SKM-1 treated with dmso at 0.1 percent for 144 hours (cell line): ENCODE results near the gene BMP8B.

Experiments
- DNase-seq: peaks from one replicate; lab custom pipeline; 2025; ENCODE audit not compliant: unreplicated experiment; lab: John Stamatoyannopoulos, UW

Gene BMP8B

GRCh38 chr1:39760074-39761008, 28.3 kb downstream of the BMP8B start:
- DNase-seq, result no peak

GRCh38 chr1:39759436-39759726, 29.3 kb downstream of the BMP8B start:
- DNase-seq, result no peak

GRCh38 chr1:39758556-39759435, 29.9 kb downstream of the BMP8B start:
- no peak for DNase-seq

DNA sequence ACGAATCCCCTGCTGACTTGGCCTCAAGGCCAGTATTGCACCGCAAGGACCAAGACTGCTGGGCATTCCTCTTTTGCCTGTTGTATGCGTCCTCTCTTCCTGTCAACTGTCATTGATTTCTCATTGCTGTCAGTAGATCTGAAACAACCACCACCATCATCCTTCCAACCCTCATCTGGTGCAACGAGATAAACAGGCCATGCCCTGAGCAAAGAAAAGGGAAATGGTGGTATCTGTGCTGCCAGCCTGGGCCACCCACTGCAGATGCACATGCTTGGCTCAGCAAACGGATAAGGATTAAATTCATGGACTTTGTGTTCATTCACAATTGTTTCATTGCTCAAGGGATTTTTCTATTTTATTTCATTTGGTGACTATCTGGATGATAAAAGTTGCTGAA, 31.2 kb downstream of the BMP8B start:
- DNase-seq, result no peak

GRCh38 chr1:39755965-39756659, 32.6 kb downstream of the BMP8B start:
- DNase-seq, result no peak

- DNase-seq, result no peak
Measured at GRCh38 chr1:39754906-39755504, 33.7 kb downstream of the BMP8B start.

DNA sequence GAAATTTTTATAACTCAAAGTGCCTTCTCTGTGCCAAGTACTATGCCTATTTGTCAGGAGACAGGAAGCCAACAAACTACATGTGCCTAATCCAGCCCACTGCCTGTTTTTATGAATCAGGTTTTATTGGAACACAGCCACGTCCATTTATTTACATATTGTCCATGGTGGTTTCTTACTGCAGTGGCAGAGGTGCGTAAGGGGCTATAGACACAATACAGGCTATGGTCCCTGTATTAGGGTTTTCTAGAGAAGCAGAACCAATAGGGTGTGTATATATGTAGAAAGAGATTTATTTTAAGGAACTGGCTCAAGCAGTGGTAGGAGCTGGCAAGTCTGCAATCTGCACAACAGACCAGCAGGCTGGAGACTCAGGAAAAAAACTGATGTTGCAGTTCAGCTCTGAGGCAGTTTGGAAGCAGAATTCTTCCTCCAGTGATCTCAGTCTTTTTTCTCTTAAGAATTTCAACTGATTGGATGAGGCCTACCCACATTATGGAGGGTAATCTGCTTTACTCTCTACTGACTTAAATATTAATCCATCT, 34.6 kb downstream of the BMP8B start:
- no peak for DNase-seq

DNA sequence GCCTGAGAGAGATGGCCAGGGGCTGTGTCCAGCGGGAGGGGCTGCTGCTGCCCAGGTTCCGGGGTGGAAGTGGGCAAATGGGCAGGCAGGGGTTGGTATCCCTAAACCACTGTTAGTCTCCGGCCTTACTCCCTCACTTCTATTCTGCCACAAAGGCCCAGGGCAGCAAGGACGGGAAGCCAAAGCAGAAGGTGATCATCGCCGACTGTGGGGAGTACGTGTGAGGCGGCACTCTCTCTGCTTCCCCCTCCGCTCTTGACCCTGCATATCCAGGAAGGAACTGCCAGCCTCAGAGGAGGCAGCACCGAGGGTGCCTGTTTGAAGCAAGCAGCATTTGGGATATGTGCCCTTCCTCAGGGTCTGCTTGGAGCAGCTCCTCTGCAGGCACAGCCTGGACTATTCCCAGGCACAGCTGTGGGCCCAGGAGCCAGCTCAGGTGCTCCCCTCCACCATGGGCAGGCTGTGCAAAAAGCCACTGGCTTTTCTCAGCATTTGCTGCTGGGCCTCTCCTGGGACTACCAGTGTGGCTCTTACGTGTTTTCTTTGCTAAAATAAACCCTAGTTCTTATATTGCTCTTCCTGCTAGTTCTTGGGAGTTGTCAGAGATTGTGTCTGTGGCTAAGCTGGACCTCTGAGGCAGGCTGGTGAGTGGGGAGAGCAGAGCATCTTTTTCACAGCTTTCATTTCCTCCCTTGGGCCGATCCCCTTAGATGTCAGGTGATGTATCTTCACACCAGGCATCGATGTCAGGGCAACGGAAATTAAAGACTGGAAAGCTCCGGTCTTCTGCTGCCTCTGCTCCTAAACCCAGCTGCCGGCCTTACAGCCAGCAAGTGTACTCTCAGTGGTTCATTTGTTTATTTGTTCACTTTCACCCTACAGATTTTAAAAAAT, 35.3 kb downstream of the BMP8B start:
- no peak for DNase-seq

DNA sequence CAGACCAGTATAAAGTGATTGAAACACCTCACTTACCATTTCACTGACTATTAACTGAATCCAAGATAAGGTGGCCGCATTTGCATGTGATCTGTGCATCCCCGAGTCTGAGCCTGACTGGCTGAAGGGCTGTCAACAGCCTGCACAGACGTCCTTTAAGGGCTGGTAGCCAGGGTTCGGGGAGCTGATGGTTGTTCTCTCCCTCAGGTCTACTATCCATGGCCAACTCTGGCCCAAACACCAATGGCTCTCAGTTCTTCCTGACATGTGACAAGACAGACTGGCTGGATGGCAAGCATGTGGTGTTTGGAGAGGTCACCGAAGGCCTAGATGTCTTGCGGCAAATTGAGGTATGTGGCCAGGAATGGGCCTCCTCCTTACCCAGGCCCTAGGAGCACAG, 36.0 kb downstream of the BMP8B start:
- DNase-seq, result no peak

DNA sequence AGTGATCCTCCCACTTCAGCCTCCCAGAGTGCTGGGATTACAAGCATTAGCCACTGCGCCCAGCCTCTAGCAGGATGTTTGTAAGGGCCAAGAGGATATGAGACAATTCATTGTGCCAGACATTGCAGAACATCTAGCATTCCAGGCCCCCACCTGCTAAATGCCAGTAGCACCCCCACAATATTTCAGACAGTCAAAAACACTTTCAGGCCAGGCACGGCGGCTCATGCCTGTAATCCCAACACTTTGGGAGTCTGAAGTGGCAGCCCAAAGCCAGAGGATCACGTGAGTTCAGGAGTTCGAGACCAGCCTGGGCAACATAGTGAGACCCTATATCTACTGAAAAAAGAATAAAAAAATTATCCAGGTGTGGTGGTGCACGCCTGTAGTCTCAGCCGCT, 37.1 kb downstream of the BMP8B start:
- no peak for DNase-seq

DNA sequence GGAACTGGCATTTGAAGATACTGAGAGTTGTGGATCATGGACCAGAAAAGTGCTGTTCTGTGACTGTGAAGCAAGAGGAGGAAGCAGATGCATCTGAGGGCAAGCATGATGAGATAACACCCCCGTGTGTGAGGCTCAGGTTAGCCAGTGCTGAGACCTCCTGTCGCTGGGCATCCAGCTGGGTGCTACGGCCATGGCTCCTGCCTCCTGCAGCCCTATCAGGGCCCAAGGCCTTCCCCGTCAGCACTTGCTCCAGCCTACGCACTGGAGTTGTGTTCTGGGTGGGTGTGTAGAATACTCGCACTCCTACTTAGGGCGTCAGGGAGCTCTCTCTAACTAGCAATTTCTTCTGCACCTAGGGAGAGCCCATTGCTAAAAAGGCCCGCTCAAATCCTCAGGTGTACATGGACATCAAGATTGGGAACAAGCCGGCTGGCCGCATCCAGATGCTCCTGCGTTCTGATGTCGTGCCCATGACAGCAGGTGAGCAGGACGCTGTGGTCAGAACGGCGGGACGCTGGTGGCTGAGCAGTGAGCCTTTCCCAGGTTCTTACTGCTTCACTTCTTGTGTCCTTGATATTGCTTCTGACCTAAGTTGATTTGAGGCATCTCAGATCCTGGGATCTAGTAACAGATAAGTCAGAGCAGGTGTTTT, 43.5 kb downstream of the BMP8B start:
- DNase-seq, result no peak

DNA sequence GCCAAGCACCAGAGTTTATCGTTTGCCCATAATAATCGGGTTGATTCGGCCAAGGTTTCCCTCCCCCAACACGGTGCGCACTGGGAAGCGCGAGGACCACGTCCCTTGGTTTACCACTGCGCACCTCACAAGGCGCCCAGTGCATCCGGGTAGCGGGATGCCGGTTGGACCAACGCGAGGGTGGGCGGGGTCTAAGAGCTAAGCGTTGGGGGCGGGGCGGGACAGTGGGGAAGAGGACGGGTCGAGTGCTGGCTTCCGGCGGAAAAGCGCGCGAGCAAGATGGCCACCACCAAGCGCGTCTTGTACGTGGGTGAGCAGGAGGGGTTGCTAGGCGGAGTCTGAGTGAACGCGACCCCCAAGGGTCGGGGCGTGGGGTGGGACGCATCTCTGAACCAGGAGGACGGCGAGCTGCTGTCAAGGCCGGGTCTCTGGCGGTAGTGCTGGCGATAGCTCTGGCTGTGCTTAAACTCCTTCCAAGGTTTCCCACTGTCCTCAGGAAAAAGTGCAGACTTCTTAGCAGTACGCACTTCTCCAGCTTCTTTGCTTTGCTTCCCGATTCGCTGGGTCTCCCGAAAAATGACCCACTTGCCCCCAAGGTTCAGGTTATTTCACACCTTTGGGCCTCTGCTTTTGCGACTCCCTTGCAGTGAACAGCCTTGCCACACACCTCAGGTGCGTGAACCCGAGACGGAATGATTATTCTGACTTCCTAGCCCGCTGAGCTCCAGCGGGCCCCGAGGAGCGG, 49.9 kb downstream of the BMP8B start, which contains the start of gene PPIE:
Gene PPIE (plus strand): TSS at position 261 of the 745 bp plus-strand sequence. CDS start 19 bp downstream, at position 280.
- peak; percentile 90 for DNase-seq

- no peak for DNase-seq
Measured at GRCh38 chr1:39737546-39738169, 51.0 kb downstream of the BMP8B start.

- no peak for DNase-seq
Measured at GRCh38 chr1:39735731-39736130, 52.9 kb downstream of the BMP8B start.

GRCh38 chr1:39733161-39733560, 55.5 kb downstream of the BMP8B start:
- no peak for DNase-seq

DNA sequence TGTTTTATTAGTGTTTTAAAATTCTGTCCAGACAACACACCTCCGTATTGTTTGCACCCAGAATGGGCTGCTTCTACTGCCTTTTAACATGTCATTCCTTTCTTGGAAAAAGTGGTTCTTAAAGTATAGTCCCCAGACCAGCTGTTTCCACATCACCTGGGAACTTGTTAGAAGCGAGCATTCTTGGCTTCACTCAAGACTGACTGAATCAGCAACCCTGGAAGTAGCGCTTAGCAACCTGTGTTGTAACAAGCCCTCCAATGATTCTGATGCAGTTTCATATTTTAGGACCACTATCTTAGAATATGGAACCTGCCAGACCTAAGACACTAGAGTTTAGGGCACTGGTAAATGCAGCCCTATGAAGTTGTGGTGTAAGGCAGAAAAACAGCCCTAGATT, 55.9 kb downstream of the BMP8B start:
- DNase-seq, result no peak

GRCh38 chr1:39729842-39730241, 58.8 kb downstream of the BMP8B start:
- no peak for DNase-seq

- no peak for DNase-seq
Measured at GRCh38 chr1:39729030-39729429, 59.6 kb downstream of the BMP8B start.
